K562 (cell line): Measurements from ENCODE around the gene NCOR2. TPM values are rescaled to one million over a fixed set of nuclear protein-coding genes. Genes with fewer than 3 reads are reported as not detected.

Experiments used
- POLR2AphosphoS5 ChIP-seq: IDR thresholded peaks from 2 replicates; pipeline ENCODE4 v1.6.1; 2011; ENCODE audit warnings: mild to moderate bottlenecking, low read depth, low read length, moderate library complexity; ENCODE audit not compliant: control insufficient read depth, insufficient read depth
- POU5F1 ChIP-seq: fragments of 150-350 bp; IDR thresholded peaks from 2 replicates; pipeline ENCODE4 v1.6.1; 2014; ENCODE audit warnings: borderline replicate concordance, low read length, low read depth, mild to moderate bottlenecking; ENCODE audit not compliant: partially characterized antibody
- RBM14 ChIP-seq: fragments of 200-400 bp; formaldehyde crosslinking; IDR thresholded peaks from 2 replicates; pipeline ENCODE4 v1.6.1; 2018; ENCODE audit warnings: low read depth, mild to moderate bottlenecking, low read length, moderate library complexity, borderline replicate concordance; ENCODE audit not compliant: insufficient read depth
- TOE1 ChIP-seq, 2 experiments: fragments of 450-650 bp in 1 of 2; sonication (generic) in 1 of 2; formaldehyde crosslinking in 1 of 2; IDR thresholded peaks; 2 replicates each; pipeline versions ENCODE4 v1.7.1 to v1.8.0; 2016 to 2022; ENCODE audit warnings: borderline replicate concordance in 2 of 2, mild to moderate bottlenecking in 2 of 2, antibody characterized with exemption in 1 of 2, inconsistent platforms in 1 of 2, low read depth in 1 of 2, missing genetic modification reagents in 1 of 2, moderate library complexity in 1 of 2
- ZBTB7A ChIP-seq: IDR thresholded peaks from 2 replicates; pipeline ENCODE4 v1.6.1; 2011; ENCODE audit warnings: low read depth, mild to moderate bottlenecking, low read length, moderate library complexity, borderline replicate concordance; ENCODE audit not compliant: control insufficient read depth
- ZNF785 ChIP-seq: fragments of 250-450 bp; sonication (Bioruptor Pico); IDR thresholded peaks from 2 replicates; pipeline ENCODE4 v1.4.0; 2020; ENCODE audit warnings: mild to moderate bottlenecking
- polyA plus RNA-seq, 8 experiments: library from polyadenylated mRNA; depleted of rRNA in 4 of 8; stranded (reverse) in 5 of 8; unstranded in 3 of 8; fragments of >200 nt; fragmentation: Nextera tagmentation in 2 of 8; fragmentation: Illumina TruSeq in 1 of 8; extraction: Ambion mirVana in 2 of 8; extraction: Trizol in 1 of 8; gene quantifications; 2 replicates each; pipeline versions ENCODE4 v1.2.1 to v1.2.3, GENCODE V29; 2011 to 2014; ENCODE audit warnings: inconsistent platforms in 1 of 8, missing spikeins in 1 of 8
- total RNA-seq, 7 experiments: library from RNA; depleted of rRNA in 6 of 7; stranded (reverse); fragments of >200 nt in 6 of 7; fragmentation: Illumina TruSeq in 2 of 7; extraction: Trizol in 2 of 7; gene quantifications; 2 replicates each; pipeline versions ENCODE4 v1.2.1 to v1.2.3, GENCODE V29; 2011 to 2021; ENCODE audit warnings: low replicate concordance in 1 of 7
- TF ChIP-seq, protein P1 (sequence below): IDR thresholded peaks from 2 replicates; pipeline ENCODE4 v1.6.1; 2016; ENCODE audit warnings: missing genetic modification characterization, missing compliant biosample characterization
- TF ChIP-seq, protein P2 (sequence below): sonication (generic); formaldehyde crosslinking; IDR thresholded peaks from 2 replicates; pipeline ENCODE4 v1.8.0; 2023; ENCODE audit warnings: mild to moderate bottlenecking, missing genetic modification reagents

Gene NCOR2
- total and polyA plus RNA-seq, 9 of the 15 experiments (the other 6 are each of a cell fraction or from before 2014, with no cell fraction given): 0.18 to 126 (median 8.4) TPM

DNA sequence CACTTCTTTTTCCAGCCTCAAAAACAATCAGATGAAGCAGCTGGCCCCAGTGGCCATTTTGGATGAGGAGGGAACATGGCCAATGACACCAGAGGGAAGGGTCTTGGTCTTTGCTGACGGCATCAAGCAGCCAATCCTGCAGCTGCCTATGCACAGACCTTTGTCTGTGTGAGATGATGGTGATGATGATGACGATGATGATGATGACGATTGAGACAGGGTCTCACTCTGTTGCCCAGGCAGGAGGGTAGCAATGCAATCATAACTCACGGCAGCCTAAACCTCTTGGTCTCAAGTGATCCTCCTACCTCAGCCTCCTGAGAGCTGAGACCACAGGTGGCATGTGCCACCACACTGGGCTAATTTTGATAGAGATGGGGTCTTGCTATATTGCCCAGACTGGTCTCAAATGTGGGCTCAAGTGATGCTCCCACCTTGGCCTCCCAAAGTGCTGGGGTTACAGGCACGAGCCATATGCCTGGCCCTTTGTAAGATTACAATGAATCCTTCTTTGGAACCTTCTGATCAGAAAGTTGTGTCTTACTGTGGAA is 26.5 kb upstream of the NCOR2 start (continued):
- no peak for TF ChIP-seq TOE1 (IDR thresholded peaks at IDR 0.05; ENCODE audit: borderline replicate concordance)
- TF ChIP-seq TOE1 (CRISPR knock-in tag; IDR thresholded peaks at IDR 0.05; ENCODE audit: borderline replicate concordance, low read depth): no peak
- TF ChIP-seq POU5F1: no peak
- no peak for TF ChIP-seq ZBTB7A
- TF ChIP-seq RBM14: no peak
- TF ChIP-seq, protein P1, sequence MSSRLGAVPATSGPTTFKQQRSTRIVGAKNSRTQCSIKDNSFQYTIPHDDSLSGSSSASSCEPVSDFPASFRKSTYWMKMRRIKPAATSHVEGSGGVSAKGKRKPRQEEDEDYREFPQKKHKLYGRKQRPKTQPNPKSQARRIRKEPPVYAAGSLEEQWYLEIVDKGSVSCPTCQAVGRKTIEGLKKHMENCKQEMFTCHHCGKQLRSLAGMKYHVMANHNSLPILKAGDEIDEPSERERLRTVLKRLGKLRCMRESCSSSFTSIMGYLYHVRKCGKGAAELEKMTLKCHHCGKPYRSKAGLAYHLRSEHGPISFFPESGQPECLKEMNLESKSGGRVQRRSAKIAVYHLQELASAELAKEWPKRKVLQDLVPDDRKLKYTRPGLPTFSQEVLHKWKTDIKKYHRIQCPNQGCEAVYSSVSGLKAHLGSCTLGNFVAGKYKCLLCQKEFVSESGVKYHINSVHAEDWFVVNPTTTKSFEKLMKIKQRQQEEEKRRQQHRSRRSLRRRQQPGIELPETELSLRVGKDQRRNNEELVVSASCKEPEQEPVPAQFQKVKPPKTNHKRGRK (tag): no peak
- TF ChIP-seq ZNF785 (CRISPR knock-in tag): no peak
- TF ChIP-seq POLR2AphosphoS5: no peak
- TF ChIP-seq, protein P2, sequence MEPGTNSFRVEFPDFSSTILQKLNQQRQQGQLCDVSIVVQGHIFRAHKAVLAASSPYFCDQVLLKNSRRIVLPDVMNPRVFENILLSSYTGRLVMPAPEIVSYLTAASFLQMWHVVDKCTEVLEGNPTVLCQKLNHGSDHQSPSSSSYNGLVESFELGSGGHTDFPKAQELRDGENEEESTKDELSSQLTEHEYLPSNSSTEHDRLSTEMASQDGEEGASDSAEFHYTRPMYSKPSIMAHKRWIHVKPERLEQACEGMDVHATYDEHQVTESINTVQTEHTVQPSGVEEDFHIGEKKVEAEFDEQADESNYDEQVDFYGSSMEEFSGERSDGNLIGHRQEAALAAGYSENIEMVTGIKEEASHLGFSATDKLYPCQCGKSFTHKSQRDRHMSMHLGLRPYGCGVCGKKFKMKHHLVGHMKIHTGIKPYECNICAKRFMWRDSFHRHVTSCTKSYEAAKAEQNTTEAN (CRISPR knock-in tag): no peak
